KOPT-K1 (cell line): Measurements from ENCODE around the gene ACAP1.

Experiments
- H3K27ac ChIP-seq: fragments of 200-600 bp; sonication (generic); 2 replicates; pipeline ENCODE4 v1.5.1; 2016; ENCODE audit warnings: antibody characterized with exemption, mild to moderate bottlenecking, low read depth, low read length; ENCODE audit not compliant: poor library complexity, severe bottlenecking
- H3K36me3 ChIP-seq: fragments of 200-600 bp; sonication (generic); 2 replicates; pipeline ENCODE4 v1.5.1; 2017; ENCODE audit warnings: antibody characterized with exemption, mild to moderate bottlenecking, low read length, moderate library complexity; ENCODE audit not compliant: insufficient read depth
- H3K9me3 ChIP-seq: fragments of 200-600 bp; sonication (generic); 2 replicates; pipeline ENCODE4 v1.5.1; 2017; ENCODE audit warnings: antibody characterized with exemption, low read length, mild to moderate bottlenecking; ENCODE audit not compliant: insufficient read depth, poor library complexity, severe bottlenecking

ACAP1 gene

GRCh38 chr17:7318121-7318860, 18.0 kb upstream of the ACAP1 start:
- no peak overlapping the region for H3K27ac ChIP-seq
- no peaks in the 10 kb centered on the region for H3K9me3 ChIP-seq
- peaks cover 73% of the 10 kb centered on the region for H3K36me3 ChIP-seq

- Histone ChIP-seq H3K27ac (no peak overlapping the region), H3K36me3 (peaks cover 89% of the 10 kb centered on the region), H3K9me3 (no peaks in the 10 kb centered on the region)
Measured at GRCh38 chr17:7321466-7321865, 14.9 kb upstream of the ACAP1 start.

DNA sequence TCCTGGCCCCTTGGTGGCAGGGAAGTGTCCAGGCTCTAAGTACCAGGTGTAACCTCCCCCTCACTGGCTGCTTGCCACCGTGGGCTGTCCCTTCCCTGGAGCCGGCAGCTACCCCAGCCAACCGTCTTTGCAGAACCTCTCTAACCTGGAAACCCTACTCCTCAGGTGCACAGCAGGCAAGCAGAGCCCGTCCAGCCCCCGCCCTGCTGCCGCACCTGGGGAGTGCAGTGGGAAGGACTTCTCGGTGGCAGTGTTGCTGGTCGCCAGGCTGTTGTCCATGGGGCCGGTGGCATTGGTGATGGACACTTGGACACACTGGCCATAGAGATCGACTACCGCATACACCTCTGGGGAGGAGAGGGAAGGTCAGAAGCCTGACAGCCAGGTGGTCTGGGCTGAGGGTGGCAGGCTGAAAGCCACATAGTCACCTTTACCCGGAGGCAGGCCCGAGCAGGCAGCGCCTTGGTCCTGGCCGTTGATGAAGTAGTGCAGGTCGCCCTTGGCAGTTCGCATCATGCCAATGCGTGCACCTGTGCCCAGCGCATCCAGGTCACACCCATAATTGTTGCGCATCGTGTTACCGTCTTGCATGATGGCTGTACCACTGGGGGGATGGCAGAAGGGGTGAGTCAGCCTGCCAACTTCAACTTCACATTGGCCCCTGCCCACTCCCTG, 13.7 kb upstream of the ACAP1 start:
- Histone ChIP-seq H3K36me3 (peaks cover 86% of the 10 kb centered on the region), H3K27ac (no peak overlapping the region), H3K9me3 (no peaks in the 10 kb centered on the region)

GRCh38 chr17:7323731-7324437, 12.4 kb upstream of the ACAP1 start:
- Histone ChIP-seq H3K9me3 (no peaks in the 10 kb centered on the region), H3K27ac (no peak overlapping the region), H3K36me3 (peaks cover 74% of the 10 kb centered on the region)

DNA sequence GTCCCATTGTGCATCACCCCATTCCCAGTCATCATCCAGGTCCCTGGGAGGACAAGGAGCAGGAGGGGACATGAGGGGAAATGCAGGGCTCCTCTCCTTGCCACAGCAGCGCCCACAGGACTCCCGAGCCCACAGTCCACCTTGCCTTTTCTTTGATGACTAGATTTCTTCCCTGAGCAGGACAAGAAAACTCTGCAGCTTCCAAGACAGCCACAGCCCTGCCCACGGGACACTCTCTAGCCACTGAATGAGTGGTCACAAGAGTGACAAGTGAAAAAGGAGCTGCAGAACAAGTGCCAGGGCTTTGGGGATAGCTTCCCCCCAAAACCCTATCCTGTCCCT, 11.9 kb upstream of the ACAP1 start:
- H3K27ac ChIP-seq = no peak overlapping the region
- H3K36me3 ChIP-seq = peaks cover 71% of the 10 kb centered on the region
- no peaks in the 10 kb centered on the region for H3K9me3 ChIP-seq

- H3K36me3 ChIP-seq = peaks cover 70% of the 10 kb centered on the region
- H3K9me3 ChIP-seq = no peaks in the 10 kb centered on the region
- H3K27ac ChIP-seq = no peak overlapping the region
Measured at GRCh38 chr17:7325031-7325528, 11.2 kb upstream of the ACAP1 start.

DNA sequence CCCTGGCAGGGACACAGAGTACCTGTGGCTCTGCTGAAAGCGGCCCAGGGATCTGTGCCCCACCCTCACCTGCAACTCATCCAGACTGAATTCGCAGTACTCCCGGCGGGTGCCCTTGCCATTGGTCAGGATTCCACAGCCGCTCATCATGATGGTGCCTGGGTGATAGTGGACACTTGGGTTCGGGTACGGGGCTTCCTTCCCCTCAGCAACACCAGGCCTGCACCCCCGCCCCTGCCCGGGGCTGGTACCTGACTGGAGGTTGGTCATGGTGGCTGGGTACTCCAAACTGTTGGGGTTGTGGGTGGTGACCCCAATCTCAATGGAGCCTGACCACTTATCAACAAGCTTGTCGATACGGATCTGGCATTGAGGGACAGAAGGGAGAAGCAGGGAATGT, 10.1 kb upstream of the ACAP1 start:
- H3K36me3 ChIP-seq = peaks cover 59% of the 10 kb centered on the region
- H3K27ac ChIP-seq = no peak overlapping the region

DNA sequence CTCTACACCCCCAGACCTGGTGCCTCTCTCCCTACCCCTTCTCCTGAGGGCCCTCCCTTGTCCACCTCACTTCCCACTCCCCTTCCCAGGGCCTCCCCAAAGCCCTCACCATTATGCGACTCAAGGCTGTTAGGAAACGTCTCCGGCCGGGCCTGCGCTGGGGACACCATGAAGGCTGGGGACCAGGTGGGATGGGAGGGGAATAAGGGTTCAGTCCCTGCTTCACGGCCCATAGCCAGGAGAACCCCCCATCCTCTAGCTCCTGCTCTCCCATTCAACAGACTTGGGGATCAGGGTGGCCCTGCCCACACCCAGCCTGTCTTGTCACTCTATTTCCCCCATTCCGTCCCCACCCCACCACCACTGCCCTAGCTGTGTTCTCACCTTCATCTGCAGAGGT, 9.3 kb upstream of the ACAP1 start:
- no peak overlapping the region for H3K27ac ChIP-seq
- peaks cover 50% of the 10 kb centered on the region for H3K36me3 ChIP-seq
- H3K9me3 ChIP-seq = no peaks in the 10 kb centered on the region

More for the DNA sequence above, 10.1 kb upstream of the ACAP1 start:
- H3K9me3 ChIP-seq = no peaks in the 10 kb centered on the region

- Histone ChIP-seq H3K27ac (no peak overlapping the region), H3K9me3 (no peaks in the 10 kb centered on the region), H3K36me3 (peaks cover 45% of the 10 kb centered on the region)
Measured at GRCh38 chr17:7327501-7327900, 8.8 kb upstream of the ACAP1 start.

GRCh38 chr17:7328009-7328408, 8.3 kb upstream of the ACAP1 start:
- Histone ChIP-seq H3K36me3 (peaks cover 40% of the 10 kb centered on the region), H3K9me3 (no peaks in the 10 kb centered on the region), H3K27ac (peak overlapping the region; percentile 89)

GRCh38 chr17:7328840-7329373, 7.4 kb upstream of the ACAP1 start, which contains the start of gene NEURL4:
Gene NEURL4, minus strand, starts transcription at chr17:7329335. Its CDS starts 23 bp downstream, at chr17:7329312.
- H3K36me3 ChIP-seq = peaks cover 31% of the 10 kb centered on the region
- no peaks in the 10 kb centered on the region for H3K9me3 ChIP-seq
- H3K27ac ChIP-seq = peak within 1 kb of the TSS; percentile 89

DNA sequence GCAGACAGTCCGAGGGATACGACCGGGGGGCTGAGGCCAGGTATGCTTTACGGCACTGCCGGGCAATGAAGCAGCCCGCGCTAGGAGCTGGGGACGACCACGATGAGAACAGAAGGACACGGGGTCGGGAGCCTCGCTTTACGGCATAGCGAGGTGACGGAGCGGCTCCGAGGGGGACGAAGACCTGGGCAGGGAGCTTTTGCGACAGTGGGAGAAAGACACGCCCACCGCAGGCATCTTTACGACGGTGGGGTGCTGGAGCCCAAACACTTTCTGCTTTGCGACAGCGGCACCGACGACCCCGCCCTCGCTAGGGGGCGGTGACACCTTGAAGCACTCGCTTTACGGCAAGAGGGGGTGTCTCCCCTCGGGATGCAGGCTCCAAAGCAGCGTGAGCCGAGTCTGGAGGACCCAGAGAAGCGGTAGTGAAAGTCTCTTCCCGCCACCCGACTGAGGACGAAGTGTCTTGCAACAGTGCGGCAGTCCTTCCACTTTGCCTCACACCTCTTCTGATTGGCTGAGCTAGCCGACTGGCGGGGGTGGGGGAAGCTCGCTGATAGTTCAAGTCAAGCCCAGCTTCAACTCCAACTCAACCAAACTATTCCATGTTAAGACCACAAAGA, 6.8 kb upstream of the ACAP1 start:
- H3K36me3 ChIP-seq = peaks cover 26% of the 10 kb centered on the region
- no peaks in the 10 kb centered on the region for H3K9me3 ChIP-seq
- H3K27ac ChIP-seq = peak overlapping the region; percentile 89

- Histone ChIP-seq H3K36me3 (peaks cover 19% of the 10 kb centered on the region), H3K27ac (peak overlapping the region; percentile 89), H3K9me3 (no peaks in the 10 kb centered on the region)
Measured at GRCh38 chr17:7329997-7330637, 6.2 kb upstream of the ACAP1 start.

DNA sequence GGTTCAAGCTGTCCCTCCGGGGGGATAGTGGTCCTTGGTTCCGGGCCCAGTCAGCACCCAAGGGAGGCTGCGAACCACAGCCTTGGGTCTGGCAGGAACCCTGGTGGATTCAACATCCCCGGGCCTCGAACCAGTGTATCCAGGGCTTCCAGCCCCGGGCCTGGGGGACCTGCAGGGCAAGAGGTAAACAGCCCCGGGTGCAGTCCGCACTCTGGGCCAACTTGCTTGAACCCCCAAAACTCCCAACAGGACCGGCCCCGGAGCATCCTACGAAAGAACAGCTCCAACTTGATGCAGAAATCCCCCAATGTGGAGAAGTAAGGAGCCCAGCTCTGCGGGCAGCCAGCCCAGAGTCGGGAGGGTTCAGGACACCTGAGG, 5.7 kb upstream of the ACAP1 start:
- peaks cover 14% of the 10 kb centered on the region for H3K36me3 ChIP-seq

More for the DNA sequence above, 5.7 kb upstream of the ACAP1 start:
- H3K27ac ChIP-seq = peak overlapping the region; percentile 89
- no peaks in the 10 kb centered on the region for H3K9me3 ChIP-seq
